NCI-H2227 treated with DMSO at 0.1 percent for 48 hours (cell line): Measurements from ENCODE around the gene PQBP1.

Experiments
- DNase-seq: peaks from one replicate; lab custom pipeline; 2025; lab: John Stamatoyannopoulos, UW

PQBP1 gene

DNA sequence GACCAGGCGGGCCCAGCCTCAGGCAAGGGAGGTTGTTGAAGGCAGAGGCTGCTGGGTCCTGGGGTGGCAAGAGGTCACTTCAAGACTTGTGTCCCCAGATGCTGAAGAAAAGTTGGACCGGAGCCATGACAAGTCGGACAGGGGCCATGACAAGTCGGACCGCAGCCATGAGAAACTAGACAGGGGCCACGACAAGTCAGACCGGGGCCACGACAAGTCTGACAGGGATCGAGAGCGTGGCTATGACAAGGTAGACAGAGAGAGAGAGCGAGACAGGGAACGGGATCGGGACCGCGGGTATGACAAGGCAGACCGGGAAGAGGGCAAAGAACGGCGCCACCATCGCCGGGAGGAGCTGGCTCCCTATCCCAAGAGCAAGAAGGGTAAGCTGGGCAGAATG lies 4.4 kb downstream of the PQBP1 start:
- no peak for DNase-seq

DNA sequence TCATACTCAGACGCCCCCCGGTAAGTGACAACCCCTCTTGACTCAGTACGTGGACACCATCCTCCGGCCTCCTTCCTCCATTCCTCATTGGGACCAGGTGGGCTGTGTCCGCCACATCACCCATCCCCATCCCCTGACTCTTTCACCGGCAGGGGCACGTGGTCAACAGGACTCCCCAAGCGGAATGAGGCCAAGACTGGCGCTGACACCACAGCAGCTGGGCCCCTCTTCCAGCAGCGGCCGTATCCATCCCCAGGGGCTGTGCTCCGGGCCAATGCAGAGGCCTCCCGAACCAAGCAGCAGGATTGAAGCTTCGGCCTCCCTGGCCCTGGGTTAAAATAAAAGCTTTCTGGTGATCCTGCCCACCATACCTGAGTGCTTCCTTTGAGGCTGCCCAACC lies 5.0 kb downstream of the PQBP1 start:
- DNase-seq = no peak

DNA sequence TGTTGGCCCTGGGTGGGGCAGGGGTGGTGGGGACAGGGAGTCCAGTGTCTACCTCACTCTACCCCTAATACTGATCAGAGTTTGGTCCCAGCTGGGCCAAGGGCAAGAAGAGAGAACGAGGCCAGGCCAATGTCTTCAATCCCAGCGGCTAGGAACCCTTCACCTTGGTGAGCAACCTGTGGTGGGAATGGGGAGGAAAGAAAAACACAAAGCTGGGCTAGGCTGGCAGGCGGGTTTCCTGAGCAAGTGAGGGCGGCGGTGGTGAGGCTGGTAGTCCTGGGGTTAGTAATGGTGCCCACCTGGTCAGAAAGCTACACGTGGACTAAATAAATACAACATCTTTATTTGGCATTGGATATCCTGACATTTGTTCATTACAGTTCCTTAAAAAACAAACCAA lies 5.6 kb downstream of the PQBP1 start:
- DNase-seq = no peak

DNA sequence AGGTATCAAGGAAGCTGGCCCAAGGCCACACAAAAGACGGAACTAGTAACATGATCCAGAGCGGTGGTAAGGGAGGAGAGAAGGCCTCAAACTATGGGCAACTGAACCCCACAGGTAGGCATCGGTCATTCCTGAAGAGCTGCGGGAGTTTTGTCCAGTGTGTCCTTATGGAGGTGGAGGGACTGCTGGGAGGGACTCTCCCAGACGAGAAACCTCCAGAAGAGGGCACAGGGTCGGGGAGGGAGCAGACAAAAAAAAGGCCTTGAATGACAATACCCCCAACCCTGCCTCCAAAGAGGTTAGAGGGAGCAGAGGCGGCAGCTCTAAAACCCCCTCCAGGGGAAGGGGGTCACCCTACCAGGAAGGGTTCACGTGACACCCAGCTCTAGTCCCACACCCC lies 6.5 kb downstream of the PQBP1 start:
- no peak for DNase-seq

DNA sequence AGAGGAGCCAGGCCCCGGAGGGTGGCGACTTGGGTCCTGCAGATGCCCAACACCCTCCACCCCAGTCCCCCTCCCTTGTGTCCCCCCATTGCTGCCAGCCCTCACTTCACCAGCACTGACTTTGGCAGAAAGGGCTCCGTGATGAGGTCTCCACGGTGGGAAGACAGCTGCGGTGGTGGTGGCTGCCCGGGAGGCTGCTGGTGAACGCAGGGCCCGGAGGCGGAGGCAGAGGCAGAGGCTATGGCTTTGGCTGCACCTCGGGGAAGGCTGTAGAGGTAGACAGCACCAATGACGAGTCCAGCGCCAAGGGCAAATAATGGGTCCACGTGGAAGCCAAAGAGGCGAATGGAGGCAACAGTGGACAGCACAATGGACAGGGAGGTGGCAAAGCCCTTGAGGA lies 6.9 kb downstream of the PQBP1 start:
- no peak for DNase-seq

DNA sequence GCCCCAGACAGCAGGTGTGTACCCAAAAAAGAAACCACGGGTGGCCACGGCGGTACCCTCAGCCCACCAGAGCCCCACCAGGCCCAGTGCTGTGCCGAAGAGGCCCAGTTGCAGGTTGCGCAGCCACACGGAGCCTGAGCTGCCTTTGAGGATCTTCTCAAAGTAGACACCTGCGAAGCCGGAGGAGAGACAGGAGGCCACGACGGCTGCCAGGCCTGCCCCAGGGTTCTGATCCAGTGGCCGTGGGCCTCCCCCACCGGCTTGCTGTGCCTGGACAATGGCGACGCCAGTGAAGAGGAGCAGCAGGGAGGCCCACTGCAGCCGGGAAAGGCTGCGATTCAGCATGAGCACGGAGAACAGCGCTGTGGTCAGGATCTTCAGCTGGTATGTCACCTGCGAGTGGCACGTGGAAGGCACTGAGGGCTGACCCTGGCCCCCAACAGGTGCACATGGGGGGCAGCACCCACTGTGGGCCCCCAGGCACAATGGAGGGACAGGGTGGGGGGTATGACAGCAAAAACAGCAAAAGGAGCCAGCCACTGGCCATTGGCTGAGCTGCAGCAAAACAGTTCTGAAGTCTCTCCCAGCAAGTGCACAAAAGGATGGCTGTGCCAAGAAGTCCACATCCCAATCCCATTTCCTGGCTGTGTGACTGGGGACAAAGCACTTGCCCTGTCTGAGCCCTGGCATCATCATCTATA lies 7.5 kb downstream of the PQBP1 start:
- DNase-seq = no peak

DNA sequence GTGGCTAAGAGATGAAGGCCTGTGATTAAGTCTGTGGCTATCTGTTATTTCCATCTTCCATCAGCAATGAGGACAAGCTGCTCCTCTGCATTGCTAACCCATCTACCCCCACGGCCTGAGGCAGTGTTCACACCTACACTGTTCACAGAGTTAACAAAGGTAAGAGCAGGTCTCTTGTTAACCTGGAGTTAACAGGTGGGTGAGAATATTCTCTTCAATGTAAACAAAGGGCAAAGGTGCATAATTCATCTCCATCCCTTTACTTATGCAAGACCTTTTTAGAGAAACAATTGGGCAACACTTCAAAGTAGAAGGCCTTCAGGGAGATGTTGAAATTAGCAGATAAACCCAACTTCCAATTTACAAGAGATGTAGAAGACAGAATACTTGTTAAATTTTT lies 10.9 kb downstream of the PQBP1 start:
- no peak for DNase-seq

DNA sequence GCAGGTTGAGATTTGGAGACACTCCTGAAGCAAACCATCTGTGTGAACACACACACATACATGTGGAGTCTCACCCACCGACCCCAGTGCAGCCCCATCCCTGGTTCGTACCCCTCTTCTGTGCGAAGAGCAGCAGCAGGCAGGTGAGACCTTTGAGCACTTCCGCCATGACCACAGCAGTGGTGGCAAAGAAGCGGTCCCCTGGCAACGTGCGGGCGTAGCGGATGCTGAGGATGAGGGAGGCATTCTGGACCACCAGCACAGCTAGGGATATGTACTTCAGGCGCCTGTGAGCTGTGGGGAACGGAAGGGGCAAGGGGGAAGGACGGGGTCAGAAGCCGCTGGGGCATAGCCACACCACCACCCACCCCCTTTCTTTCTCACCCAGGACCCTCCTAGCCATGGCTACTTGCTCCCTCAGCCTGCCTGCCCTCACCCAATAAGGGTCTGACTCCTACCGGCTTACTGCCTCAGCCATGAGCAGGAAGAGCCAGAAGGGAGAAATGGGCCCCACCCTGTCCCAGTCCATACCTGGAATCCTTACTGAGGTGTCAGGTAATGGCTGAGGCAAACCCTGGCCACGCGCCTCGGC lies 12.1 kb downstream of the PQBP1 start:
- DNase-seq = no peak

DNA sequence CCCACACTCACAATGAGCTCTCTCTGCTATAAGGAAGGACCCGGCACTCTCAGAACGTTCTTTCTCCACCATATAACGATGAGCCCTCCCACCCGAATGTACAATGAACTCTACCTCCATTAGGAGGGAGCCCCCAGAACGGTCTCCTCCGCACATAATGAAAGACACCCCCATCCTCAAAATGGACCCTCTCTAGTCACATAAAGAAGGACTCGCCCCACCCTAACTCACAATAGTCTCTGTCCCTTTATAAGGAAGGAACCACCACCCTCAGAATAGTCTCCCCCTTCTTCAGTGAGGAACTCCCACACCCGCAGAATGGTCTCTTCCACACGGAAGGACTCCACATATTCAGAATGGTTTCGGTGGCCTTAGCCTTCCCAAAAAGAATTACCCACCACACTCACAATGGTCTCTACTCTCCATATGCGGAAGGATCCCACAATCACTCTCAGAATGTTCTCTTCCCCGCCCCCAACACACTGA lies 13.2 kb downstream of the PQBP1 start:
- DNase-seq = no peak

DNA sequence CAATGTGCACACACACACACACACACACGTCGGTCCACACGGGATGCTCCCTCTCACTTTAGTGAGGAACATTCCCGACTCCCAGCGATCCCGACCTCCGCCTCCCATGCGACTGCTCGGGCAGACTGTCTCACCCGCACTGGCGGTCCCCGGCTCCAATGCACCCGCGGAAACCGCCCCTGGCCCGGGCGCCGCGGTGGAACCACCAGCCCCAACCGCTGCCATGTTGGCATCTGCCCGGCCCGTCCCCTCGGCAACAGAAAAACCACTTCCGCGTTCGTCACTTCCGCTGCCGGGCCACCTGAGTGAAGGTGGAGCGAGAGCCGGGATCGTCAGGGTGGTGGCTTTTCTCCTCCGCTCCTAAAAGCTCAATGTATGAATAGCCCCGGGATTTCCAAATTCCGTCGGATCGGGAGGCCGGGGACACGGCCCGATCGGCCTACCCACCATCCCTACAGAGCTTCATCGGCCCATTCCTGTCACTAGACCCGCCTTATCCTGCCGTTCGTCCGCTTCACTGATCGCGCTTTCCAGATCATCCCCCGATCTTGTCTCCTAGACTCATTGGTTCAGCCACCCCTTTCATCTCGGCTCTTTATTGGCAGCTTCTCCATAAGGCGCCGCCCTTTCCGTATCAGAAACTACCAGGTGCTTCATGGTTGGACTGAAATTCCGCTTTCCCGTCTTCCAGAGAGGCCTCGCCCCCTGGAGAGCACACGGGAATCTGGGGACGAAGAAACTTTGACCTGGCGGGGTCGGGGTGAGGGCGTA lies 13.9 kb downstream of the PQBP1 start, which contains the start of gene SLC35A2:
TSS of gene SLC35A2 (minus strand) at position 235 of the 771 bp plus-strand sequence. CDS start at position 225, 10 bp downstream.
- DNase-seq = peak; percentile 97

DNA sequence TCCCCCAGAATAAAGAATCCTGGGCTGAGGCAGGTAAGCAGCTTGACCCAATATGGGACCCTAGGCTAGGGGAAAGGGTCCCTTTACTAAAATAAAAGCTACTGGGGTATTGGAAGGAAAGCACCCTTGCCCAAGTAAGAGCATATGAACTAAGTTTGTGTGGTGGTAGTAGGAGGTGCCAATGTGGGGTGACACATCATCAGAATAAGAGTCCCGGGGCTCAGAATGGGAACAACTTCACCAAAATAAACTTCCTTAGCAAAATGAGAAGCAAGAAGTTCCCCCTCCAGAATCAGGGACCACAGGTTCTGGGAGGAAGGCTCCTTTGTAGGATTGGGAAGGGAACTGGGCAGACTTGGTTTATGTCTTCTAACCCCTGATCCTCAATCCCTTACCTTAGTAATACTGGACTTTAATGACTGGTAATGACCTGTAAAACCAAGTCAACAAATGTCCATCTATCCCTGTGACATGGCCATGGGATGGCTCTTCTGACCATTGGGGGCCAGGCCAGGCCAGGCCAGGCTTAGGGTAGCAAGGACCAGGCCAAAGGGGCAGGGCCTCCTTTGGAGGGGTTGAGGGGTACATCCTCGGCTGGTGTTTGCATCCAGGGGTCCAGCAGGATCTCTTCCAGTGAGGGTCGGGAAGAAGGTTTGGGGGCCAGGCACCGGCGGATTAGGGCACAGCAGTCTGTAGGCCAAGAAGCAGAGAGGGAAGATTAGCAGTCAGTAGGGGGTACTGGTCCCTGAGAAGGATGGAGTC lies 16.1 kb downstream of the PQBP1 start:
- no peak for DNase-seq

DNA sequence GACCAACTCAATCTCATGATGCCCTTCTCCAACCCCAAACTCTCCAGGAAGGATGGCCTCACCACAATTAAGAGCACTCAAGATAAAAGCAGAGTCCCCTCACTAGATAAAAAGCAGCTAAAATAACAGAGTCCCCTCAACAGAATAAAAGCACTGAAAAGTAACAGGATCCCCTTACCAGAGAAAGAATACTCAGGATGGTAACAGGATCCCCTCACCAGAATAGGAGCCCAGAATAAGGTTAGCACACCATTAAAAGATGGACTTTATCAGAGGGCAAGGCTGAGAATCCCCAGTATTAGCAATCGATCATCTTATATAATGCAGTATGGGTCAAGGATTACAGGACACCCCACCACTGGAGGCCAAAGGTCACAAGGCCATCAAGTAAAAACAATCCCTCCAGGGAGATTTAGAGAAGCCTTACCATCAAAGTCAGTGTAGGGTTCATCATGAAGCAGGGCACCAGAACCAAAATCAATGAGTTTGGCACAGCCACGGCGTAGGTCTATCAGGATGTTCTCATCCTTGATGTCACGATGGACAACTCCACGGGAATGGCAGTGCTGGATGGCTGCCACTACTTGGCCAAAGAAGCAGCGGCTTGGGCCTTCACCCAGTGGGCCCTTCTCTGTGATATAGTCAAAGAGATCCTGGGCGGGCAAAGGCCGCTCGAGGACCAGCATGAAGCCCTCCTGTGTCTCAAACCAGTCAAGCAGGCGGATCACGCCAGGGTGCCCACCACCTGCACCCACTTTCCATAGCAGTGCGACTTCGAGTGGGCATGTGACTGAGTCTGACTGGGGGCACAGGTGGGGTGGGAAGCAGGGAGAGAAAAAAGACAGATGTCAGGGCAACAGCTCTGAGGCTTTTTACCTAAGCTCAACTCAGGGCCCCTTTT lies 17.1 kb downstream of the PQBP1 start:
- DNase-seq = no peak

DNA sequence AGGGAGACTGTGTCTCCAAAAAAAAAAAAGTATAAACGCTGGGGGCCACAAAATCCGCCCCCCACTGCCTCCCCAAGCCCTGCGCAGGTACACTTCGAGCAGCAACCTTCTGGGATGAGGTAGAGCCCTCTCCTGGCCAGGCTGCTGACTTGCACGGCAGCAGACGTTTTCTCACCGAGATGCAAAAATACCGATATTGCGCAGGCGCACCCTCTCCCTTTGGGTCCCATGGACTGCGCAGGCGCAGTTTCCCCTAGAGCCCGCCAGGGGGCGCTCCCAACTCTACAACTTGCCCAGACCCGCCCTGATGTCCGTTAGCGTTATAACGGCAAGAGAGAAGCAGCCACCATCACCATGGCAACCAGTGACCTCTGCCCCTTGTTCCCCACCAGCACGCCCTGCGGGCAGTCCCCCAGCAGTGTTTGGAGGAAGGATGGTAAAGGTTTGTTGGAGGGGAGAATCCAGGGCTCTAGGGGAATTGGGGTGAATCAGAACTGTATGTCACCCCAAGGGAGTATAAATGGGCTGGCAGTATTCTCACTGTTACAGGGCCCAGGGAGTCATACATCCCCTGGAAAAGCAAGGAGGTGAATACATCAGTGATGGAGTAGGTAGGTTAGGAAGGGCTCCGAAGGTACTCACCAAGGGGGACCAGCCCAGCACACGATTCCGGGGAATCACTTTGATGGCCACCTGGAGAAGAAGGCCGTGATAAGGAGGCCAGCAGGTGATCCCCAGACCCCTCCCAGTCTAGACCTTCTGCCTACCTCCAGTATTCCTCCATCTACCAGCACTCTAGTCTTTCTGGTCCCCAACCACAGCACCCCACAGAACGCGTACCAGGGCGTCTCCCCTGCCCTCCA lies 19.6 kb downstream of the PQBP1 start:
- DNase-seq = peak; percentile 97

DNA sequence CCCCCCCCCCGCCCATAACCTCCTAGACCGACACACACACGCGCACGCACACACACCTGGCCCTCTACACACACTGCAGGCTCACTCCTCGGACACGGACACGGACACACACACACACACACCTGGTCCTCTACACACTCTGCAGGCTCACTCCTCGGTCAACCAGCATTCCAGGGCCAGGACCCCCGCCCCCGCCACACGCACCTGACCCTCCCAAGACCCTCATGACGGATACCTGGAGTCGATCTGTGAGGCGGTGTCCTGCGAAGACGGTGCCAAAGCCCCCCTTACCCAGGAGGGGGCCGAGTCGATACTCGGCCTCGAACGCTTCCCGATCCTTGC lies 20.5 kb downstream of the PQBP1 start:
- no peak for DNase-seq

DNA sequence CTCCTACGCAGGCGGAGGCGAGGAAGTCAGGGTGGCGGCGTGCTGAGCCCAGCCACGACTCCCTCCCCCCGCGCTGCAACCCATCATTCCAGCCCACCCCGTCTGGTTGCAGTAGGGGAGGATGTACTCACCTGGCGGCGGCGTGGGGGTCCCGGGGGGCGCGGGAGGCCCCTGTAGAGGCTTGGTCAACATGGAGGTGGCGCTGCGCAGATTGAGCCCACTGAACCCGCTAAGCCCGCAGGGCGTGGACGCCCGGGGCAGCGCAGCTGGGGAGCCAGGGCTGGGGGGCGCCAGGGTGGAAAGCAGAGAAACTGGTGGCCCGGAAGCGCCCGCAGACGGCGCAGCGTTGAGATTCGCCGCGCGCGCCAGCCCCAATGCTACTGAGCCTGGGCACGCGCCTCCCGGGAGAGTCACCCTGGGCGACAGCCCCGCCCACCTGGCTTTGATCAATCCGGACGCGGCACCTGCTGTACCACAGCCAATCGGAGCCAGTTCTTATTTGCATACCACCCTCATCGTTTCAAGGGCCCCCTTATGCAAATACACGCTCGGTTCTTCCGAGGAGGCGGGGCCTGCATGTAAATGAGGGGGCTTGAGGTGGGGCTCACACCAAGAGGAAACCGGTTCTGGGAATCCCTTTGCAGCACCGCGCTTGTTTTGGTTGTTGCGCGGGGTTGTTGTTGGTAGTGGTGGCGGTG lies 21.1 kb downstream of the PQBP1 start, which contains the start of gene PIM2:
TSS of gene PIM2 (minus strand) at position 382 of the 698 bp plus-strand sequence. CDS start at position 192, 190 bp downstream.
- peak; percentile 98 for DNase-seq

DNA sequence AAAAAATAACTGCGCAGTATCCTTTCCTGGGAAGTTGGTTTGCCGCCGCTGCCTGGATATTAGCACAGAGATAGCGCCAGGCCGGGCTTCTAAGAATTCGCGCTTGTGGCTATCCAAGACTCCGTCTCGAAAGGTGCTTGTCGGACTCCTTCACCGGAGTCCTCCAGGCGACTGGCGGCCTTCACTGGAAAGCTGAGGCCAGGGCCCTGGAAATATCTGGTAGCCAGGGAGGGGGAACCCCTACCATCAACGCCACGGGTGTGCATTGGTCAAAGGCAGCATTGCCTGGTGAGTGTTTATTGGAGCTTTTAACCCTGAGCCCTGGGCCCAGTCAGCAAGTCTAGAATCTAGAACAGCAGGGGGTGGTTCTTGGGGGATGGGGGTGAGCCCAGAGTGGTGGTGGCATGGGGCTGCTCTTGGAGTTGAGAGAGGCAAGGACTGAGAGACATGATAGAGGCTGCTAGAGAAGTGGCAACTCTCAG lies 21.7 kb downstream of the PQBP1 start:
- peak; percentile 80 for DNase-seq

DNA sequence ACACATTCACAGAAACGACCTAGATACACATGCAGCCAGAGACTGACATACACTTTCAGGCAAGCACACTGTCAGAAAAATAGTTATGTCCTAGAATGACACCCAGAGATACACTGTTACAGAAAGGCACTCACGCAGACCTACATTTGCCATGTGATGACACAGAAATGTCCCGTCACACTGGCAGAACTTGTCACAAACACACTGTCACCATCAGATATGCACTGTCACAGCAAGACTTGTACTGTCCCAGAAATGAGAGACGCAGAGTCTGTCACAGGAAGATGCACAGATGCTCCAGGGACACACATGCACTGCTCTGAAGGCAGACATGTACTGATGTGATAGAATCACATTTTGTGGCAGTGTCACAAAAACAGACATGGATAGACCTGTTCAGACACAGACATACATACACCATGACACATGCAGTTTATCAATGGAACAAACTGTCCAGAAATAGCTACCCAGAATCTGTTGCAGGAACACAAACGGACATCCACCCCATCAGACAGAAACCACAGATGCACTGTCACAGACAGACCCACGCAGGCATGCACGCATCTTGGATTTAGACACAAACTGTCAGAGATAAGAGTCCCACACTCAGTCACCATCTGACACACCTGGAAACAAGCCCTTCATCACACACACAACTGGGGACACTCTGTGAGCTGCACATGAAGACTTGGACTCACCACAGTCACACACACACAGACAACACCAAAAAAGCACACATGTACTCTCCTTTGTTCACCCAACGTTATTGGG lies 22.4 kb downstream of the PQBP1 start:
- no peak for DNase-seq

DNA sequence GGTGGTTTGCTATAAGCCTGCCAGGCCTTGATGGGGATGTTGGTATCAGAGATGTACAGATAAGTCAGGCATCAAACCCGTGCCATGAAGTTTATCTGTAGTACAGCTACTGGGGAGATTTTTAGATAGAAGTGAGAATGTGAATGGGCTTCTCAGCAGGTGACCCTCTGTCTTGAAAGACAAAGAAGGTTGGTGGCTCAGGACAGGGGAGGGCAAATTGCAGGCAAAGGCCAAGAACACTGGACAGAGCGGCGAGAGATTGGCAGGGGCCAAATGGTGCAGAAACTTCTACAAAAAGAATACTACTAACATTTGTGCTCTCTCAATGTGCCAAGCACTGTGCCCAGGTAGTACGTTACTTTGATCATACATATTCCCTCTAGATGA lies 23.0 kb downstream of the PQBP1 start:
- DNase-seq = no peak

DNA sequence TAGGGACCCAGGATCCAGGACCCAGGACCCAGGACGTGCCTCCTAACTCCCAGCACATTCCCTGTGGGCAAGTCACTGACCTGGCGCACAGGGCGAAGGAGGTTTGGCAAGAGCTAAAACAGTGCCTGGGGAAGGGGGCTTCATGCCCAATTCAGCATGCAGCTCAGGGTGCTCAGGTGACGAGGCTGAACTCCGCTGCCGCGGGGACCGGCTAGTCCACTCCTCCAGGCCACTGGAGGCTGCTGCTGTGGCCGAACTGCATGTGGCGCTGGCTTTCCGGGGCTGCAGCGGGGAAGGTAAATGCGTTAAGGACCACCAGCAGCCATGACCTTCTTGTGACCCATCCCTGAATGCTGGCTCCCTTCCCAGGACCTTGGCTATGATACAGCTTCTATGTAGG lies 26.0 kb downstream of the PQBP1 start:
- no peak for DNase-seq
